ENCODE results near the gene ABCB9.

GRCh38 chr12:122977655-122978392 is 11.6 kb upstream of the ABCB9 start:
- TF ChIP-seq CTCF (IDR thresholded peaks at IDR 0.05) (no peak), ZFX (IDR thresholded peaks at IDR 0.05; ENCODE audit: borderline replicate concordance) (no peak)
